HG02642 (cell line): ENCODE results near the gene PADI3.

Experiments
- ATAC-seq: cut with Tn5 transposase; IDR thresholded peaks from one replicate; pipeline ENCODE4 v1.9.1; 2021; ENCODE audit warnings: mild to moderate bottlenecking; ENCODE audit not compliant: unreplicated experiment, poor library complexity

PADI3 gene

GRCh38 chr1:17214876-17215544 is 33.9 kb upstream of the PADI3 start:
- no peak for ATAC-seq

GRCh38 chr1:17215545-17215890 is 33.4 kb upstream of the PADI3 start:
- no peak for ATAC-seq

GRCh38 chr1:17216078-17216477 is 32.8 kb upstream of the PADI3 start:
- no peak for ATAC-seq

GRCh38 chr1:17217607-17218006 is 31.3 kb upstream of the PADI3 start:
- no peak for ATAC-seq

- ATAC-seq = no peak
Observed at GRCh38 chr1:17218939-17219338, 30.0 kb upstream of the PADI3 start.

- no peak for ATAC-seq
Observed at GRCh38 chr1:17220287-17220686, 28.6 kb upstream of the PADI3 start.

GRCh38 chr1:17222557-17222956 is 26.3 kb upstream of the PADI3 start:
- no peak for ATAC-seq

- ATAC-seq = no peak
Observed at GRCh38 chr1:17224434-17224833, 24.5 kb upstream of the PADI3 start.

GRCh38 chr1:17225140-17225539 is 23.8 kb upstream of the PADI3 start:
- ATAC-seq = no peak

GRCh38 chr1:17227358-17227915 is 21.5 kb upstream of the PADI3 start:
- no peak for ATAC-seq

- ATAC-seq = no peak
Observed at GRCh38 chr1:17228619-17229018, 20.3 kb upstream of the PADI3 start.

- no peak for ATAC-seq
Observed at GRCh38 chr1:17229379-17229778, 19.5 kb upstream of the PADI3 start.

GRCh38 chr1:17230106-17230505 is 18.8 kb upstream of the PADI3 start:
- ATAC-seq = no peak

- ATAC-seq = no peak
Observed at GRCh38 chr1:17230671-17231310, 18.1 kb upstream of the PADI3 start.

GRCh38 chr1:17232759-17233661 is 15.9 kb upstream of the PADI3 start:
- no peak for ATAC-seq

- no peak for ATAC-seq
Observed at GRCh38 chr1:17233675-17234320, 15.1 kb upstream of the PADI3 start.

GRCh38 chr1:17234405-17234804 is 14.5 kb upstream of the PADI3 start:
- ATAC-seq = no peak

GRCh38 chr1:17235135-17235885 is 13.6 kb upstream of the PADI3 start:
- no peak for ATAC-seq

- no peak for ATAC-seq
Observed at GRCh38 chr1:17236779-17237560, 11.9 kb upstream of the PADI3 start.
